SK-N-SH (cell line): ENCODE measurements around the gene C11orf68. TPM values are rescaled to one million over a fixed set of nuclear protein-coding genes. Genes with fewer than 3 reads are reported as not detected.

ENCODE experiments used
- CTCF ChIA-PET: fragments of 300-600, 350-600 bp; formaldehyde crosslinking; extraction: SDS; loops from one replicate; lab custom pipeline; 2021; lab: Yijun Ruan, JAX
- POLR2A ChIA-PET: fragments of 350-600 bp; sonication (Branson Sonifier 250); formaldehyde crosslinking; extraction: SDS; loops from one replicate; lab custom pipeline; 2020; ENCODE audit warnings: antibody characterized with exemption, inconsistent platforms; lab: Yijun Ruan, JAX
- DNase-seq: peaks from one replicate; pipeline ENCODE4 v3.0.0; 2012
- H2AFZ ChIP-seq: fragments of 200-600 bp; sonication (generic); 2 replicates; pipeline ENCODE4 v1.8.1; 2016; ENCODE audit warnings: antibody characterized with exemption, mild to moderate bottlenecking, low read depth
- H3F3A ChIP-seq: fragments of 200-600 bp; sonication (generic); replicated peaks from 2 replicates; pipeline ENCODE3; 2016; ENCODE audit warnings: antibody characterized with exemption, mild to moderate bottlenecking; ENCODE audit not compliant: insufficient read depth
- H3K27ac ChIP-seq, 2 experiments: fragments of 200-500 bp in 1 of 2; fragments of 200-600 bp in 1 of 2; sonication (Bioruptor generic) in 1 of 2; sonication (generic), shearing (Covaris generic) in 1 of 2; 2 replicates each; pipeline versions ENCODE4 v1.5.1 to v1.6.1; 2014 to 2016; ENCODE audit warnings: low read depth in 2 of 2, inconsistent platforms in 1 of 2, low read length in 1 of 2, mild to moderate bottlenecking in 1 of 2, mixed read lengths in 1 of 2
- H3K27me3 ChIP-seq: fragments of 200-600 bp; sonication (generic), shearing (Covaris generic); 2 replicates; pipeline ENCODE4 v1.6.1; 2016; ENCODE audit warnings: mixed run types; ENCODE audit not compliant: insufficient read depth
- H3K36me3 ChIP-seq, 2 experiments: fragments of 200-500 bp in 1 of 2; fragments of 200-600 bp in 1 of 2; sonication (Bioruptor generic) in 1 of 2; sonication (generic) in 1 of 2; replicated peaks in 1 of 2; 2 replicates each; pipeline versions ENCODE3 to v1.5.1; 2014 to 2016; ENCODE audit warnings: low read length in 1 of 2, mild to moderate bottlenecking in 1 of 2; ENCODE audit not compliant: insufficient read depth in 2 of 2, control insufficient read depth in 1 of 2
- H3K4me1 ChIP-seq, 2 experiments: fragments of 200-500 bp in 1 of 2; fragments of 200-600 bp in 1 of 2; sonication (Bioruptor generic) in 1 of 2; sonication (generic), shearing (Covaris generic) in 1 of 2; 2 replicates each; pipeline versions ENCODE4 v1.5.1 to v1.6.1; 2014 to 2016; ENCODE audit warnings: low read depth in 1 of 2, low read length in 1 of 2, mixed run types in 1 of 2; ENCODE audit not compliant: insufficient read depth in 2 of 2, control insufficient read depth in 1 of 2
- H3K4me2 ChIP-seq: fragments of 200-600 bp; sonication (generic), shearing (Covaris generic); 2 replicates; pipeline ENCODE4 v1.6.1; 2017; ENCODE audit warnings: mixed run types
- H3K4me3 ChIP-seq, 2 experiments: fragments of 200-500 bp in 1 of 2; fragments of 200-600 bp in 1 of 2; sonication (Bioruptor generic) in 1 of 2; sonication (generic), shearing (Covaris generic) in 1 of 2; 2 replicates each; pipeline versions ENCODE4 v1.5.1 to v1.8.1; 2014 to 2016; ENCODE audit warnings: low read depth in 2 of 2, inconsistent platforms in 1 of 2, low read length in 1 of 2, mild to moderate bottlenecking in 1 of 2, mixed read lengths in 1 of 2, moderate library complexity in 1 of 2
- H3K79me2 ChIP-seq: fragments of 200-600 bp; sonication (generic); 2 replicates; pipeline ENCODE4 v1.8.1; 2017; ENCODE audit warnings: mild to moderate bottlenecking; ENCODE audit not compliant: insufficient read depth
- H3K9ac ChIP-seq: fragments of 200-600 bp; sonication (generic); 2 replicates; pipeline ENCODE4 v1.6.1; 2017; ENCODE audit warnings: mixed run types
- H3K9me2 ChIP-seq: fragments of 200-600 bp; sonication (generic); 2 replicates; pipeline ENCODE4 v1.6.1; 2017; ENCODE audit warnings: mixed run types
- H3K9me3 ChIP-seq: fragments of 200-600 bp; sonication (generic); 2 replicates; pipeline ENCODE4 v1.6.1; 2017; ENCODE audit warnings: mixed run types, mild to moderate bottlenecking, moderate library complexity
- H4K20me1 ChIP-seq: fragments of 200-600 bp; sonication (generic); 2 replicates; pipeline ENCODE4 v1.6.1; 2017; ENCODE audit warnings: mild to moderate bottlenecking, mixed run types; ENCODE audit not compliant: insufficient read depth
- EP300 ChIP-seq, 2 experiments: IDR thresholded peaks; 2 replicates each; pipeline versions ENCODE4 v1.4.0 to v1.6.1; 2012; ENCODE audit warnings: borderline replicate concordance in 1 of 2, low read depth in 1 of 2, low read length in 1 of 2
- FOXM1 ChIP-seq: IDR thresholded peaks from 2 replicates; pipeline ENCODE4 v1.4.0; 2012; ENCODE audit warnings: low read depth, mild to moderate bottlenecking
- MEF2A ChIP-seq: IDR thresholded peaks from 2 replicates; pipeline ENCODE4 v1.4.0; 2012; ENCODE audit warnings: low read depth, borderline replicate concordance
- NFIC ChIP-seq: IDR thresholded peaks from 2 replicates; pipeline ENCODE4 v1.4.0; 2012; ENCODE audit warnings: borderline replicate concordance
- RAD21 ChIP-seq: IDR thresholded peaks from 2 replicates; pipeline ENCODE4 v1.6.1; 2012; ENCODE audit warnings: mild to moderate bottlenecking, low read length
- RXRA ChIP-seq: IDR thresholded peaks from 2 replicates; pipeline ENCODE4 v1.4.0; 2012; ENCODE audit warnings: low read depth, mild to moderate bottlenecking, borderline replicate concordance
- TCF12 ChIP-seq: IDR thresholded peaks from 2 replicates; pipeline ENCODE4 v1.4.0; 2012
- TEAD4 ChIP-seq: IDR thresholded peaks from 2 replicates; pipeline ENCODE4 v1.4.0; 2012; ENCODE audit warnings: mild to moderate bottlenecking, borderline replicate concordance; ENCODE audit not compliant: insufficient read depth
- USF1 ChIP-seq: IDR thresholded peaks from 2 replicates; pipeline ENCODE4 v1.4.0; 2012; ENCODE audit warnings: low read depth, borderline replicate concordance
- ZBTB33 ChIP-seq: IDR thresholded peaks from 2 replicates; pipeline ENCODE4 v1.4.0; 2012; ENCODE audit warnings: low read depth, borderline replicate concordance
- WGBS: methylation state at CpG from one replicate; pipeline ENCODE4 v1.1.6; 2017; ENCODE audit warnings: low lambda C conversion rate; 5-methylcytosine and 5-hydroxymethylcytosine counted together
- polyA plus RNA-seq, 3 experiments: library from polyadenylated mRNA; depleted of rRNA; stranded (reverse); fragments of >200 nt; gene quantifications; 2 replicates each; pipeline ENCODE4 v1.2.3, GENCODE V29; 2012

C11orf68 gene
- polyA plus RNA-seq, 1 of the 3 experiments (the other 2 are of a cell fraction), result 65.3 TPM

GRCh38 chr11:65932558-65932919, 13.7 kb upstream of the C11orf68 start:
- peak overlapping the region; percentile 57; the same call in 1 of the 2 replicates for H2AFZ ChIP-seq
- ChIA-PET POLR2A (no interaction called here), CTCF (interaction anchor here (1.0 to 4.0 kb wide), 4 partner anchors 11 to 48 kb away, joined by 3 to 22 read pairs (median 6); partner anchors contain the start of genes CCDC85B and FIBP)
- no peaks in the 10 kb centered on the region for H4K20me1 ChIP-seq
- peaks cover 0 to 3% of the 10 kb centered on the region in 2 experiments; a peak in 1 of 4 replicates for H3K4me1 ChIP-seq
- H3K4me3 ChIP-seq, result no peak overlapping the region
- no peak overlapping the region for H3K27ac ChIP-seq
- 68% methylated on average over 9 of the region's 9 CpGs for WGBS
- H3K9me3 ChIP-seq, result no peaks in the 10 kb centered on the region
- no peaks in the 10 kb centered on the region for H3K27me3 ChIP-seq
- H3K4me2 ChIP-seq, result no peak overlapping the region
- no peak for DNase-seq
- peaks cover 0 to 2% of the 10 kb centered on the region in 2 experiments for H3K36me3 ChIP-seq
- no peak for TF ChIP-seq TEAD4
- peak; percentile 70 for TF ChIP-seq USF1
- no peaks in the 10 kb centered on the region for H3K9me2 ChIP-seq
- peaks cover 9% of the 10 kb centered on the region for H3F3A ChIP-seq
- H3K9ac ChIP-seq, result no peak overlapping the region
- H3K79me2 ChIP-seq, result no peaks in the 10 kb centered on the region

GRCh38 chr11:65931773-65932557, 13.1 kb upstream of the C11orf68 start:
- POLR2A ChIA-PET, result no interaction called here

More at GRCh38 chr11:65931773-65932557, 13.1 kb upstream of the C11orf68 start:
- H3K4me3 ChIP-seq, result no peak overlapping the region
- DNase-seq, result no peak
- no peak for TF ChIP-seq RAD21
- no peak for TF ChIP-seq EP300 (IDR thresholded peaks at IDR 0.05; ENCODE audit: borderline replicate concordance in 1 of 2, low read depth in 1 of 2, low read length in 1 of 2)
- no peak for TF ChIP-seq ZBTB33
- no peak for TF ChIP-seq NFIC
- no peak for TF ChIP-seq RXRA
- TF ChIP-seq FOXM1, result no peak
- TF ChIP-seq TCF12, result no peak
- no peak for TF ChIP-seq TEAD4
- TF ChIP-seq MEF2A, result no peak
- H3K27me3 ChIP-seq, result no peaks in the 10 kb centered on the region
- no peaks in the 10 kb centered on the region for H3K9me2 ChIP-seq
- H3K9me3 ChIP-seq, result no peaks in the 10 kb centered on the region
- H4K20me1 ChIP-seq, result no peaks in the 10 kb centered on the region
- H3K79me2 ChIP-seq, result no peaks in the 10 kb centered on the region
- H3K4me2 ChIP-seq, result no peak overlapping the region
- CTCF ChIA-PET, result interaction anchor here (0.6 to 4.0 kb wide), 7 partner anchors 9 to 728 kb away, joined by 3 to 22 read pairs (median 4); partner anchors contain the start of genes CCDC85B and FIBP
- H3K9ac ChIP-seq, result no peak overlapping the region
- peaks cover 9% of the 10 kb centered on the region for H3F3A ChIP-seq
- H2AFZ ChIP-seq, result no peak overlapping the region
- WGBS, result 79% methylated on average over 13 of the region's 13 CpGs
- peaks cover 0 to 3% of the 10 kb centered on the region in 2 experiments; a peak in 1 of 4 replicates for H3K4me1 ChIP-seq
- H3K27ac ChIP-seq, result no peak overlapping the region
- peaks cover 0 to 5% of the 10 kb centered on the region in 2 experiments for H3K36me3 ChIP-seq
